ENCODE data around the gene AGFG2. TPM values are rescaled to one million over a fixed set of nuclear protein-coding genes. Genes with fewer than 3 reads are reported as not detected.

AGFG2 gene
- total RNA-seq, 1 donor from 2014 or later, result 1.2 TPM

DNA sequence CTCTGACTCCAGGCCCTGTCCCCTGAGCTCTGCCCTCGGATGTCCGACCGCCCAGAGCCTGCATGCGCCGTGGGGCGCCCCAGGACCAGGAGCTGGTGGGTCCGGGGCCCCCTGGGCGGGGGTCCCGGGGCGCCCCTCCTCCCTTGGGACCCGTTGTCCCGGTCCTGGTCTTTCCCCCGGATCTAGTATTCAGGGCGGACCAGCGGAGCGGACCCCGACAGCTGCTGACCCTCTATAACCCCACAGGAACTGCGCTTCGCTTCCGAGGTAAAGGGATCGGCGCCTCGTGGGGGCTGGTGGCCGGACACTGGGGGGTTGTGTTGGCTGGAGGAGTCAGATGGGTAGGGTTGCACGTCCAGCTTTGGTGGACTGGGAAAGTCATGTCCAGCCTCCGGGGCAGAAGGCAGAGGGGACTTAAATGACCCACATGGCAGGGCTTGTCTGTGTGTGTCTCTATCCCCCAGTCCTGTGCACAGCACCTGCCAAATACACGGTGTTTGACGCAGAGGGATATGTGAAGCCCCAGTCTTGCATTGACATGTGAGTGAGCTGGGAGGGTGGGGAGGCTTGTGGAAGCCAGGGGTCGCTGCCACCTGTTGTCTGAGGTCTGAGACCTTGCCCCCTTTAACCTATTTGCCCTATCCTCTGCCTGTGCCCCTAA is 73.9 kb downstream of the AGFG2 start:
- Histone ChIP-seq H3K4me2 (peak overlapping the region; percentile 86), H3K27me3 (no peaks in the 10 kb centered on the region), H3F3A (ENCODE audit: low read depth) (peaks cover 15% of the 10 kb centered on the region), H3K36me3 (no peaks in the 10 kb centered on the region), H3K9ac (peak overlapping the region; percentile 29), H3K27ac (no peak overlapping the region), H3K4me1 (no peaks in the 10 kb centered on the region), H3K9me3 (ENCODE audit: low read depth) (no peaks in the 10 kb centered on the region), H2AFZ (replicated peaks) (no peak overlapping the region), H3K4me3 (peak overlapping the region; percentile 75), H4K20me1 (ENCODE audit: low read depth) (no peaks in the 10 kb centered on the region), H3K79me2 (ENCODE audit: low read depth) (no peaks in the 10 kb centered on the region)
- no peak overlapping the region for H3K27ac Mint-ChIP-seq
- TF ChIP-seq, protein P1, sequence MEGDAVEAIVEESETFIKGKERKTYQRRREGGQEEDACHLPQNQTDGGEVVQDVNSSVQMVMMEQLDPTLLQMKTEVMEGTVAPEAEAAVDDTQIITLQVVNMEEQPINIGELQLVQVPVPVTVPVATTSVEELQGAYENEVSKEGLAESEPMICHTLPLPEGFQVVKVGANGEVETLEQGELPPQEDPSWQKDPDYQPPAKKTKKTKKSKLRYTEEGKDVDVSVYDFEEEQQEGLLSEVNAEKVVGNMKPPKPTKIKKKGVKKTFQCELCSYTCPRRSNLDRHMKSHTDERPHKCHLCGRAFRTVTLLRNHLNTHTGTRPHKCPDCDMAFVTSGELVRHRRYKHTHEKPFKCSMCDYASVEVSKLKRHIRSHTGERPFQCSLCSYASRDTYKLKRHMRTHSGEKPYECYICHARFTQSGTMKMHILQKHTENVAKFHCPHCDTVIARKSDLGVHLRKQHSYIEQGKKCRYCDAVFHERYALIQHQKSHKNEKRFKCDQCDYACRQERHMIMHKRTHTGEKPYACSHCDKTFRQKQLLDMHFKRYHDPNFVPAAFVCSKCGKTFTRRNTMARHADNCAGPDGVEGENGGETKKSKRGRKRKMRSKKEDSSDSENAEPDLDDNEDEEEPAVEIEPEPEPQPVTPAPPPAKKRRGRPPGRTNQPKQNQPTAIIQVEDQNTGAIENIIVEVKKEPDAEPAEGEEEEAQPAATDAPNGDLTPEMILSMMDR (IDR thresholded peaks at IDR 0.05), result peak; percentile 45
- no peak for TF ChIP-seq EZH2 (IDR thresholded peaks at IDR 0.05)
- H3K27me3 Mint-ChIP-seq (ENCODE audit: insufficient read depth, low read depth), result peaks cover 12% of the 10 kb centered on the region
- peaks cover 5% of the 10 kb centered on the region for H3K36me3 Mint-ChIP-seq
- DNase-seq (ENCODE audit: low spot score), result peak; percentile 62
- no peaks in the 10 kb centered on the region for H3K9me3 Mint-ChIP-seq
- H3K4me1 Mint-ChIP-seq, result peaks cover 14% of the 10 kb centered on the region
- peak overlapping the region; percentile 99 for H3K4me3 Mint-ChIP-seq

DNA sequence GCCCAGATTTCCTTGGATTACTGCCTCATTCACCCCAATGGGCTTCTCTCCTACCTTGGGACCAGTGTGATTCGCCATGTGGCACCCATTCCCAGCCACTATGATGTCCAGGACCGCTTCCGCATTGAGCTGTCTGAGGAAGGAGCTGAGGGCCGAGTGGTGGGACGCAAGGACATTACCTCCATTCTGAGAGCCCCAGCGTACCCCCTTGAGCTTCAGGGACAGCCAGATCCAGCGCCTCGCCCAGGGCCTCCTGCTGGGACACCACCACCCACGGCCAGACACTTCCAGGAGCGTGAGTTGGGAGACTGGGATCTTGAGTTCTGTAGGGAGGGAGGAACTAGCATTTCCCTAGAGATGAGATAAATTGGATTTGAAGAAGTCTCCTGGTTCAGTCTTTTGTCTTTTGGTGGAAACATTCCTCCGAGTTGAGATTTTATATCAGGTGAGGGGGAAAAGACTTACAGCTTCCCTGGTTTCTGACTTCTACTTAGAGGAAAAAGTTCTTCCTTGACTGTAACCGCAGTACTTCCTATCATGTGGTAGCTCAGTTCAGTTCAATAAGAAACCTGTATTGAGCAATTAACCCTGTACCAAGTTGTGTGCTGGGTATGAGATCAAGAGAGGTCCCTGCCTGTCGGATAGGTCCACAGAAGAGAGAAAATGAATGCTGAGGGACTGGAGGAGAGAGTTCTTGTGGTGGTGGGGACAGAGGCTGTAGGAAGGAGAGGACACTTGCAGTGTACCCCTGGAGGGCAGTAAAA is 74.6 kb downstream of the AGFG2 start:
- peaks cover 5% of the 10 kb centered on the region for H3K36me3 Mint-ChIP-seq
- H3K9me3 Mint-ChIP-seq, result no peaks in the 10 kb centered on the region
- Histone ChIP-seq H3K9ac (no peak overlapping the region), H3K27ac (no peak overlapping the region), H3K79me2 (ENCODE audit: low read depth) (no peaks in the 10 kb centered on the region), H3K36me3 (no peaks in the 10 kb centered on the region), H3K4me2 (peak overlapping the region; percentile 86), H3K4me3 (peak overlapping the region; percentile 75), H4K20me1 (ENCODE audit: low read depth) (no peaks in the 10 kb centered on the region), H3K4me1 (no peaks in the 10 kb centered on the region), H2AFZ (replicated peaks) (no peak overlapping the region), H3K9me3 (ENCODE audit: low read depth) (no peaks in the 10 kb centered on the region), H3K27me3 (no peaks in the 10 kb centered on the region), H3F3A (ENCODE audit: low read depth) (peaks cover 15% of the 10 kb centered on the region)
- DNase-seq (ENCODE audit: low spot score), result no peak
- H3K4me3 Mint-ChIP-seq, result peak overlapping the region; percentile 99
- peaks cover 8% of the 10 kb centered on the region for H3K27me3 Mint-ChIP-seq (ENCODE audit: insufficient read depth, low read depth)
- no peak overlapping the region for H3K27ac Mint-ChIP-seq
- H3K4me1 Mint-ChIP-seq, result peaks cover 14% of the 10 kb centered on the region
- TF ChIP-seq EZH2phosphoT487 (IDR thresholded peaks at IDR 0.05) (no peak), EZH2 (IDR thresholded peaks at IDR 0.05) (no peak)

DNA sequence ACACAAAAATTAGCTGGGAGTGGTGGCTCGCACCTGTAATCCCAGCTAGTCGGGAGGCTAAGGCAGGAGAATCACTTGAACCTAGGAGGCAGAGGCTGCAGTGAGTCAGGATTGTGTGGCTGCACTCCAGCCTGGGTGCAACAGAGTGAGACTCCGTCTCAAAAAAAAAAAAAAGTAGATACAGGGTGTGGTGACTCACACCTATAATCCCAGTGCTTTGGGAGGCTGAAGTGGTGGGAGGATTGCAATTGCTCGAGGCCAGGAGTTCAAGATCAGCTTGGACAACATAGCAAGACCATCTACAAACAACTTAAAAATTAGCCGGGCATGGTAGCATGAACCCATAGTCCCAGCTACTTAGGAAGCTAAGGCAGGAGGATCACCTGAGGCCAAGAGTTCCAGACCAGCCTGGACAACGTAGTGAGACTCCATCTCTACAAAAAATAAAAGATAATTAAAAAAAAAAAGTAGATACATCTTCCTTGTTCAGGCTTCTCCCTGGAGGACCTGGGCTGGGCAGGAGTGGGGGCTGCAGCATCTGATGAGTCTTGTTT is 75.4 kb downstream of the AGFG2 start:
- TF ChIP-seq, protein P1 (IDR thresholded peaks at IDR 0.05), result no peak
- TF ChIP-seq EZH2 (IDR thresholded peaks at IDR 0.05), result no peak
- TF ChIP-seq EZH2phosphoT487 (IDR thresholded peaks at IDR 0.05), result no peak
- H4K20me1 ChIP-seq (ENCODE audit: low read depth), result no peaks in the 10 kb centered on the region
- H3K9me3 ChIP-seq (ENCODE audit: low read depth), result no peaks in the 10 kb centered on the region

More for the DNA sequence above, 75.4 kb downstream of the AGFG2 start:
- Histone ChIP-seq H3K27me3 (no peaks in the 10 kb centered on the region), H2AFZ (replicated peaks) (no peak overlapping the region), H3F3A (ENCODE audit: low read depth) (peaks cover 15% of the 10 kb centered on the region), H3K79me2 (ENCODE audit: low read depth) (no peaks in the 10 kb centered on the region), H3K4me2 (no peak overlapping the region), H3K4me1 (no peaks in the 10 kb centered on the region), H3K36me3 (no peaks in the 10 kb centered on the region), H3K9ac (no peak overlapping the region), H3K4me3 (no peak overlapping the region), H3K27ac (no peak overlapping the region)
- DNase-seq (ENCODE audit: low spot score), result no peak
- Mint-ChIP-seq H3K27me3 (ENCODE audit: insufficient read depth, low read depth) (peaks cover 8% of the 10 kb centered on the region), H3K9me3 (no peaks in the 10 kb centered on the region), H3K4me3 (peak overlapping the region; percentile 99), H3K4me1 (peaks cover 14% of the 10 kb centered on the region), H3K36me3 (peaks cover 5% of the 10 kb centered on the region), H3K27ac (no peak overlapping the region)

Small RNAs within 50 kb of the gene (small RNA-seq; reads per million reads assigned to genes)
- gene RN7SL416P, result not detected
- not detected for gene SAP25

Other genes starting within 250 kb of the AGFG2 start
- not detected in 2 replicates for gene SPDYE3, start 231.5 kb upstream of the AGFG2 start, total RNA-seq (ENCODE audit: low replicate concordance)
- gene PILRB, start 181.1 kb upstream of the AGFG2 start, total RNA-seq (ENCODE audit: low replicate concordance), result 19.3 and 43.6 TPM in 2 replicates
- gene PILRA, start 165.7 kb upstream of the AGFG2 start, total RNA-seq (ENCODE audit: low replicate concordance), result 0.68 and 6.7 TPM in 2 replicates
- 1.4 and 1.8 TPM in 2 replicates for gene ZCWPW1, start 110.5 kb upstream of the AGFG2 start, total RNA-seq (ENCODE audit: low replicate concordance)
- 16.4 and 42.6 TPM in 2 replicates for gene MEPCE, start 109.4 kb upstream of the AGFG2 start, total RNA-seq (ENCODE audit: low replicate concordance)
- gene PPP1R35, start 102.7 kb upstream of the AGFG2 start, total RNA-seq (ENCODE audit: low replicate concordance), result 7.3 and 33.0 TPM in 2 replicates
- 0.71 TPM in 1 of 2 replicates, not detected in the other for gene SPACDR, start 74.9 kb upstream of the AGFG2 start, total RNA-seq (ENCODE audit: low replicate concordance)
- gene TSC22D4, start 60.0 kb upstream of the AGFG2 start, total RNA-seq (ENCODE audit: low replicate concordance), result 11.0 and 17.6 TPM in 2 replicates
- gene NYAP1, start 55.3 kb upstream of the AGFG2 start, total RNA-seq (ENCODE audit: low replicate concordance), result 1.2 and 6.7 TPM in 2 replicates
- gene SAP25, start 34.7 kb downstream of the AGFG2 start, total RNA-seq (ENCODE audit: low replicate concordance), result 1.5 TPM in 1 of 2 replicates, not detected in the other
- gene LRCH4, start 46.9 kb downstream of the AGFG2 start, total RNA-seq (ENCODE audit: low replicate concordance), result 4.5 and 55.9 TPM in 2 replicates
- 1.2 and 2.5 TPM in 2 replicates for gene FBXO24, start 47.1 kb downstream of the AGFG2 start, total RNA-seq (ENCODE audit: low replicate concordance)
- 6.6 and 8.5 TPM in 2 replicates for gene PCOLCE, start 63.2 kb downstream of the AGFG2 start, total RNA-seq (ENCODE audit: low replicate concordance)
- 3.0 and 11.5 TPM in 2 replicates for gene MOSPD3, start 73.3 kb downstream of the AGFG2 start, total RNA-seq (ENCODE audit: low replicate concordance)
- gene TFR2, start 102.3 kb downstream of the AGFG2 start, total RNA-seq (ENCODE audit: low replicate concordance), result 0.34 and 1.9 TPM in 2 replicates
- gene ACTL6B, start 117.2 kb downstream of the AGFG2 start, total RNA-seq (ENCODE audit: low replicate concordance), result not detected in 2 replicates
- gene GNB2, start 134.5 kb downstream of the AGFG2 start, total RNA-seq (ENCODE audit: low replicate concordance), result 54.3 and 110 TPM in 2 replicates
- 24.2 and 64.5 TPM in 2 replicates for gene GIGYF1, start 155.0 kb downstream of the AGFG2 start, total RNA-seq (ENCODE audit: low replicate concordance)
- 19.4 and 55.1 TPM in 2 replicates for gene POP7, start 166.9 kb downstream of the AGFG2 start, total RNA-seq (ENCODE audit: low replicate concordance)
- 0.09 and 0.58 TPM in 2 replicates for gene EPO, start 181.3 kb downstream of the AGFG2 start, total RNA-seq (ENCODE audit: low replicate concordance)
- 0.03 TPM in 1 of 2 replicates, not detected in the other for gene ZAN, start 194.4 kb downstream of the AGFG2 start, total RNA-seq (ENCODE audit: low replicate concordance)

Data from neural progenitor cell (in vitro differentiated cells).